SU-DHL-6 (cell line): ENCODE results near the gene TMEM25.

Experiments
- EZH2phosphoT487 ChIP-seq: fragments of 200-600 bp; sonication (generic), shearing (Covaris generic); conservative IDR thresholded peaks from 2 replicates; pipeline ENCODE4 v1.6.1; 2018; ENCODE audit warnings: mild to moderate bottlenecking, antibody characterized with exemption, low read length, moderate library complexity, mixed read lengths
- TF ChIP-seq, protein P1 (sequence below): fragments of 200-600 bp; sonication (generic); IDR thresholded peaks from one replicate; pipeline ENCODE4 v1.5.1; 2017; ENCODE audit warnings: antibody characterized with exemption, mild to moderate bottlenecking, low read length, moderate library complexity; ENCODE audit not compliant: insufficient read depth, poor library complexity, severe bottlenecking

DNA sequence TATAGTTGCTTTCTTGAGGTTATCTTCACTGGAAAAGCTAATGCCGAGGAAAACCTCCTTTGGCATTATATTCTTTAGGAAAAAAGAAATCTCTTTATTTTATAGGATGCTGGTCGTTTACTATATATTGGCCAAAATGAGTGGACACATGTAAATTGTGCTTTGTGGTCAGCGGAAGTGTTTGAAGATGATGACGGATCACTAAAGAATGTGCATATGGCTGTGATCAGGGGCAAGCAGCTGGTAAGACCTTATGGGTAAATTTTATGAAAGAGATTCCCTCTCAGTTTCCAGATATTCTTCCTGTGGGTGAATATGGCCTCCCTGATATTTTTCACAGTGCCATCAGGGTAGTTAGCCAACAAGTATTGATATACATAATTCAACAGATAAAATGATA, 33.2 kb upstream of the TMEM25 start:
- TF ChIP-seq, protein P1, sequence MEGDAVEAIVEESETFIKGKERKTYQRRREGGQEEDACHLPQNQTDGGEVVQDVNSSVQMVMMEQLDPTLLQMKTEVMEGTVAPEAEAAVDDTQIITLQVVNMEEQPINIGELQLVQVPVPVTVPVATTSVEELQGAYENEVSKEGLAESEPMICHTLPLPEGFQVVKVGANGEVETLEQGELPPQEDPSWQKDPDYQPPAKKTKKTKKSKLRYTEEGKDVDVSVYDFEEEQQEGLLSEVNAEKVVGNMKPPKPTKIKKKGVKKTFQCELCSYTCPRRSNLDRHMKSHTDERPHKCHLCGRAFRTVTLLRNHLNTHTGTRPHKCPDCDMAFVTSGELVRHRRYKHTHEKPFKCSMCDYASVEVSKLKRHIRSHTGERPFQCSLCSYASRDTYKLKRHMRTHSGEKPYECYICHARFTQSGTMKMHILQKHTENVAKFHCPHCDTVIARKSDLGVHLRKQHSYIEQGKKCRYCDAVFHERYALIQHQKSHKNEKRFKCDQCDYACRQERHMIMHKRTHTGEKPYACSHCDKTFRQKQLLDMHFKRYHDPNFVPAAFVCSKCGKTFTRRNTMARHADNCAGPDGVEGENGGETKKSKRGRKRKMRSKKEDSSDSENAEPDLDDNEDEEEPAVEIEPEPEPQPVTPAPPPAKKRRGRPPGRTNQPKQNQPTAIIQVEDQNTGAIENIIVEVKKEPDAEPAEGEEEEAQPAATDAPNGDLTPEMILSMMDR = no peak
- no peak for TF ChIP-seq EZH2phosphoT487
